Measurements from ENCODE around the gene TSHZ2. TPM values are rescaled to one million over a fixed set of nuclear protein-coding genes. Genes with fewer than 3 reads are reported as not detected.

The TSHZ2 gene
- polyA plus RNA-seq, 1 donor from 2014 or later = 4.6 TPM

GRCh38 chr20:53183181-53183580 is 211.0 kb downstream of the TSHZ2 start:
- H3K4me3 ChIP-seq (ENCODE audit: low read length) = no peak overlapping the region
- no peaks in the 10 kb centered on the region for H3K36me3 ChIP-seq (ENCODE audit: insufficient read depth, low read length)
- H4K20me1 ChIP-seq (ENCODE audit: insufficient read depth) = no peaks in the 10 kb centered on the region
- H3K27ac ChIP-seq (ENCODE audit: low read length) = no peak overlapping the region
- TF ChIP-seq RAD21 (conservative IDR thresholded peaks at IDR 0.05) (no peak), TAF1 (IDR thresholded peaks at IDR 0.05; ENCODE audit: low read depth) (no peak), EP300 (conservative IDR thresholded peaks at IDR 0.05; ENCODE audit: poor library complexity, severe bottlenecking) (no peak), EZH2 (IDR thresholded peaks at IDR 0.05; ENCODE audit: borderline replicate concordance, insufficient read depth, low read length, poor library complexity, severe bottlenecking) (no peak), SMC3 (conservative IDR thresholded peaks at IDR 0.05; ENCODE audit: poor library complexity) (no peak), POLR2AphosphoS5 (IDR thresholded peaks at IDR 0.05) (no peak), MXI1 (conservative IDR thresholded peaks at IDR 0.05; ENCODE audit: poor library complexity, severe bottlenecking) (no peak), REST (IDR thresholded peaks at IDR 0.05; ENCODE audit: borderline replicate concordance) (no peak), CTCF (IDR thresholded peaks at IDR 0.05; ENCODE audit: poor library complexity, severe bottlenecking) (no peak)
- no peaks in the 10 kb centered on the region for H3K9me3 ChIP-seq (ENCODE audit: low read length)
- no peak overlapping the region for H3K4me2 ChIP-seq (ENCODE audit: low read length)
- no peak overlapping the region for H2AFZ ChIP-seq (ENCODE audit: low read depth, low read length)
- no peaks in the 10 kb centered on the region for H3K9me2 ChIP-seq (ENCODE audit: insufficient read depth, low read length)
- H3K79me2 ChIP-seq (replicated peaks; ENCODE audit: insufficient read depth, low read length) = no peaks in the 10 kb centered on the region
- H3F3A ChIP-seq (ENCODE audit: insufficient read depth, low read length, poor library complexity, severe bottlenecking) = no peaks in the 10 kb centered on the region
- H3K27me3 ChIP-seq (ENCODE audit: insufficient read depth, low read depth, low read length) = no peaks in the 10 kb centered on the region
- H3K9ac ChIP-seq (ENCODE audit: low read length) = no peak overlapping the region

- Histone ChIP-seq H2AFZ (ENCODE audit: low read depth, low read length) (no peak overlapping the region), H3K79me2 (replicated peaks; ENCODE audit: insufficient read depth, low read length) (no peaks in the 10 kb centered on the region), H3K36me3 (ENCODE audit: insufficient read depth, low read length) (no peaks in the 10 kb centered on the region), H3K9me3 (ENCODE audit: low read length) (no peaks in the 10 kb centered on the region), H3K4me3 (ENCODE audit: low read length) (no peak overlapping the region), H3F3A (ENCODE audit: insufficient read depth, low read length, poor library complexity, severe bottlenecking) (no peaks in the 10 kb centered on the region), H3K27ac (ENCODE audit: low read length) (no peak overlapping the region), H3K9ac (ENCODE audit: low read length) (no peak overlapping the region), H3K4me2 (ENCODE audit: low read length) (no peak overlapping the region), H4K20me1 (ENCODE audit: insufficient read depth) (no peaks in the 10 kb centered on the region), H3K9me2 (ENCODE audit: insufficient read depth, low read length) (no peaks in the 10 kb centered on the region), H3K27me3 (ENCODE audit: insufficient read depth, low read depth, low read length) (no peaks in the 10 kb centered on the region)
- TF ChIP-seq TAF1 (IDR thresholded peaks at IDR 0.05; ENCODE audit: low read depth) (no peak), MXI1 (conservative IDR thresholded peaks at IDR 0.05; ENCODE audit: poor library complexity, severe bottlenecking) (no peak), SMC3 (conservative IDR thresholded peaks at IDR 0.05; ENCODE audit: poor library complexity) (no peak), REST (IDR thresholded peaks at IDR 0.05; ENCODE audit: borderline replicate concordance) (no peak)
These were observed 214.5 kb downstream of the TSHZ2 start for GRCh38 chr20:53186635-53187034.
